ENCODE results near the gene MIGA2.

MIGA2 gene

DNA sequence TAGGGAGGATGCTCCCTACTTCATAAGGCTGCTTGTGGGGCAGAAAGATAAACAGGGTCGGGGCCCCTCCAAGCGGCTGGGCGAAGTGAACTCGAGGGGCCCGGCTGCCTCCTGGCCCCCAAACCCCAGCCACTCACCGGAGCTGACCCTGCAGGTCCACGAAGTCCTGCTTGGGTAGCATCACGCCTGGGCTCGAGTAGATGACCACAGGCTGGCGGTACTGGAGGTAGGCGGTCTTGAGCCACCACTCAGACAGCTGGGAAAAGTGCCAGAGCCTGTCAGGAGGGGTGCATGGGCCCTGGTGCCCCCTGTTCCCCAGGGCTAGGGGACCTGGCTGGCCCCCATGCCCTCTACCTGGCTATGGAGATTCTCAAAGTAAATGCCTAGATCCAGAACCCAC is 67.6 kb downstream of the MIGA2 start:
- DNase-seq (ENCODE audit: low read depth) = no peak
- no peak for TF ChIP-seq CTCF (IDR thresholded peaks at IDR 0.05; ENCODE audit: low read length, missing control alignments)
- no peak overlapping the region for H3K4me3 ChIP-seq (replicated peaks; ENCODE audit: low read depth, low read length)

GRCh38 chr9:129105857-129106694 is 69.7 kb downstream of the MIGA2 start:
- no peak for TF ChIP-seq CTCF (IDR thresholded peaks at IDR 0.05; ENCODE audit: low read length, missing control alignments)
- DNase-seq (ENCODE audit: low read depth) = no peak
- no peak overlapping the region for H3K4me3 ChIP-seq (replicated peaks; ENCODE audit: low read depth, low read length)

- TF ChIP-seq CTCF (IDR thresholded peaks at IDR 0.05; ENCODE audit: low read length, missing control alignments) = no peak
- no peak for DNase-seq (ENCODE audit: low read depth)
- no peak overlapping the region for H3K4me3 ChIP-seq (replicated peaks; ENCODE audit: low read depth, low read length)
These were observed 71.2 kb downstream of the MIGA2 start for GRCh38 chr9:129107651-129108050.

DNA sequence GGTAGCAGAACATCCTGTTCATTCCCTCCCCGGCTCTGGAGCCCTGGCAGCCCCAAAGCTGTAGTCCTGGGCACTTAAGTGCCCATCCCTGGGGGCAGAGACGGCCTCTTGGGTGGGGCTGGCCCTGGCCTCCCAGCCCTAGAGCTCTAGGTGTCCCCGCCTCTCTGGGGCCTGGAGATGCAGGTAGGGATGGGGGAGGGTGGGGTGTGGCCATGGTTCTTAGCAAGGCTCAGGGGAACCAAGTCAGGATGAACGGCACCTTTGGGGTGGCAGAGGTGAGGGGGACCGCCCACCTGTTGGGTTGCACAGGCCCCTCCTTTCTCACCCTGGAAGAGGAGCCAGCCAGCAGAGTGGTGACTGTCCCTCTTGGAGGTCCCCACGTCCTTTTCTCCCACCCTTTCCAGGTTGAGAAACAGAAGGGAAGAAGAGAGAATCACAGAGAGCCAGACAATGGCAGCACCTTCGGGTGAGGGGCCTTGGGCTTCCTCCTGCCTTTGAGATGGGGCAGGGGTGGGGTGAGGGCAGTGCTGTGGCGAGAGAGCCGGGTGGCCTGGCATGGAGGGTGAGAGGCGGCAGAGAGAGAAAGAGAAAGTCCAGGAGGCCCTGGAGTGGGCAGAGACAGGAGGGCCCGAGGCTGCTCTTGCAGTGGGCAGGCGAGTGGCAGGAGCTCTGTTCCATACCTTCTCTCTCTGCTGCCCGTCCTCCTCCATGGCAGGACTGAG is 71.8 kb downstream of the MIGA2 start:
- no peak for TF ChIP-seq CTCF (IDR thresholded peaks at IDR 0.05; ENCODE audit: low read length, missing control alignments)
- no peak overlapping the region for H3K4me3 ChIP-seq (replicated peaks; ENCODE audit: low read depth, low read length)
- DNase-seq (ENCODE audit: low read depth) = no peak

- peak overlapping the region; percentile 76 for H3K4me3 ChIP-seq (replicated peaks; ENCODE audit: low read depth, low read length)
- DNase-seq (ENCODE audit: low read depth) = no peak
- no peak for TF ChIP-seq CTCF (IDR thresholded peaks at IDR 0.05; ENCODE audit: low read length, missing control alignments)
These were observed 72.5 kb downstream of the MIGA2 start for GRCh38 chr9:129108805-129109536.

DNA sequence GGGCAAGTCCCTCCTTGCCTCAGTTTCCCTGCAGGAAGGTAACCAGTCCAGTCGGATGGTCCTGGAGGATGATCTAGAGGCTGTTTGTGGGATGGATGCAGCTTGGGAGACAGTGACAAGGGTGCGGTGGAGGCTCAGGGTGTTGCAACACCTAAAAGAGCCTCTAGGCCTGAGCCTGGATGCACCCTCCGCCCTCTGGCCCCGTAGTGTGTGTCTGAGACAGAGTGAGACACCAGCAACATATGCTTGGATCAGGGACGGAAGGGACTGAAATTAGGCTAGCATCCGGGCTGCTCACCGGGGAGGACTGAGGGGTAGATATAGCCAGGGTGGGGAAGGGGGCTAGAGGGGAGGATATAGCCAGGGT is 73.1 kb downstream of the MIGA2 start:
- no peak for DNase-seq (ENCODE audit: low read depth)
- peak overlapping the region; percentile 76 for H3K4me3 ChIP-seq (replicated peaks; ENCODE audit: low read depth, low read length)
- TF ChIP-seq CTCF (IDR thresholded peaks at IDR 0.05; ENCODE audit: low read length, missing control alignments) = no peak
